ENCODE measurements around the gene NRAP.

Gene NRAP

GRCh38 chr10:113541549-113541927 is 122.3 kb downstream of the NRAP start:
- ChIA-PET CTCF (interaction anchor here (0.7 to 1.3 kb wide), 3 partner anchors 21 to 74 kb away, joined by 3 to 5 read pairs (median 3); no protein-coding TSS in a partner anchor), POLR2A (interaction anchor here (0.7 kb wide), 1 partner anchor 20 kb away, joined by 7 read pairs; no protein-coding TSS in a partner anchor)
- H3K9me3 ChIP-seq (ENCODE audit: control insufficient read depth, insufficient read depth, low read depth, low read length): no peaks in the 10 kb centered on the region
- TF ChIP-seq BCL6B (tag by site-specific recombination; IDR thresholded peaks at IDR 0.05) (no peak), ZNF514 (tag by site-specific recombination; IDR thresholded peaks at IDR 0.05) (no peak), ZNF645 (tag by site-specific recombination; IDR thresholded peaks at IDR 0.05) (no peak), ZNF280C (tag by site-specific recombination; IDR thresholded peaks at IDR 0.05) (no peak), ZNF768 (tag by site-specific recombination; IDR thresholded peaks at IDR 0.05) (no peak), ZNF571 (tag by site-specific recombination; IDR thresholded peaks at IDR 0.05) (no peak), ZNF777 (tag by site-specific recombination; IDR thresholded peaks at IDR 0.05; ENCODE audit: borderline replicate concordance) (no peak), GLIS2 (tag by site-specific recombination; IDR thresholded peaks at IDR 0.05) (no peak), BCL11A (tag by site-specific recombination; IDR thresholded peaks at IDR 0.05; ENCODE audit: low read depth) (no peak), GLI2 (tag by site-specific recombination; IDR thresholded peaks at IDR 0.05; ENCODE audit: borderline replicate concordance, low read depth) (no peak), ZNF530 (tag by site-specific recombination; IDR thresholded peaks at IDR 0.05; ENCODE audit: low read depth) (no peak), ZNF214 (tag by site-specific recombination; IDR thresholded peaks at IDR 0.05; ENCODE audit: borderline replicate concordance) (no peak), ZNF121 (tag by site-specific recombination; IDR thresholded peaks at IDR 0.05) (no peak), ZFP37 (tag by site-specific recombination; IDR thresholded peaks at IDR 0.05) (no peak), ZNF629 (tag by site-specific recombination; IDR thresholded peaks at IDR 0.05) (no peak), ZNF558 (tag by site-specific recombination; IDR thresholded peaks at IDR 0.05) (no peak)
- no peaks in the 10 kb centered on the region for H3K36me3 ChIP-seq (ENCODE audit: control insufficient read depth in 2 of 2, insufficient read depth in 1 of 2, low read length in 2 of 2)
- H3K27ac ChIP-seq (ENCODE audit: extremely low read depth, low read depth, low read length): no peak overlapping the region
- H3K4me3 ChIP-seq (ENCODE audit: low read depth, low read length): no peak overlapping the region
- no peaks in the 10 kb centered on the region for H3K4me1 ChIP-seq (ENCODE audit: control insufficient read depth, insufficient read depth, low read length)

GRCh38 chr10:113540845-113541548 is 122.8 kb downstream of the NRAP start:
- CTCF ChIA-PET: interaction anchor here (0.7 to 1.2 kb wide), 3 partner anchors 18 to 126 kb away, joined by 3 read pairs; no protein-coding TSS in a partner anchor
- POLR2A ChIA-PET: no interaction called here
- H3K27ac ChIP-seq (ENCODE audit: extremely low read depth, low read depth, low read length): no peak overlapping the region
- no peak overlapping the region for H3K4me3 ChIP-seq (ENCODE audit: low read depth, low read length)
- no peaks in the 10 kb centered on the region for H3K36me3 ChIP-seq (ENCODE audit: control insufficient read depth in 2 of 2, insufficient read depth in 1 of 2, low read length in 2 of 2)
- H3K9me3 ChIP-seq (ENCODE audit: control insufficient read depth, insufficient read depth, low read depth, low read length): no peaks in the 10 kb centered on the region
- no peaks in the 10 kb centered on the region for H3K4me1 ChIP-seq (ENCODE audit: control insufficient read depth, insufficient read depth, low read length)
- no peak for TF ChIP-seq ZNF600 (tag by site-specific recombination; IDR thresholded peaks at IDR 0.05)
- TF ChIP-seq ZNF692 (tag by site-specific recombination; IDR thresholded peaks at IDR 0.05): no peak
- no peak for TF ChIP-seq ZNF776 (tag by site-specific recombination; IDR thresholded peaks at IDR 0.05; ENCODE audit: borderline replicate concordance)
- TF ChIP-seq ZNF521 (tag by site-specific recombination; IDR thresholded peaks at IDR 0.05): no peak
- no peak for TF ChIP-seq ZBTB6 (tag by site-specific recombination; IDR thresholded peaks at IDR 0.05)
- TF ChIP-seq ZNF23 (tag by site-specific recombination; IDR thresholded peaks at IDR 0.05; ENCODE audit: borderline replicate concordance): no peak
- TF ChIP-seq ZNF148 (tag by site-specific recombination; IDR thresholded peaks at IDR 0.05; ENCODE audit: borderline replicate concordance): no peak
- TF ChIP-seq MYNN (tag by site-specific recombination; IDR thresholded peaks at IDR 0.05; ENCODE audit: borderline replicate concordance): no peak

All from HEK293 (cell line).